ENCODE data around the gene PIEZO1.

PIEZO1 gene

GRCh38 chr16:88764913-88765349, 20.1 kb downstream of the PIEZO1 start:
- DNase-seq: no peak

DNA sequence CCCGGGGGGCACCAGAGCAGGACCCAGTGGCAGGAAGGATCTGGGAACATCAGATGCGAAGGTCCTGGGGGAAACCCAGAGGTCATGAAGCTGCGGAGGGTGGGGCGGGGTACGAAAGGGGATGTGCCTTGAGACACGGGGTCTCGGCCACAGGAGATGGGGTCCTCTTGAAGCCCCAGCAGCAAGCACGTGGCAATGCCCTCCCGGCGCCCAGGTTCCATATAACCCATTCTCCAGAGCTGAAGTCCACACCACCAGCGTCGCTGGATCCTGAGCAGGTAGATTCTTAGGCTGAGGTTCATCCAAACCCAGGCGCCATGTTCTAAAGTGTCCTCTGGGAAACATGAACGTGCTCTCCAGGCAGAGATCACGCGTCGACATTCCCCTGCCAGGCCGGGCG, 20.9 kb downstream of the PIEZO1 start:
- DNase-seq: no peak

- no peak for DNase-seq
These were observed 21.4 kb downstream of the PIEZO1 start for GRCh38 chr16:88763502-88764053.

- no peak for DNase-seq
These were observed 22.1 kb downstream of the PIEZO1 start for GRCh38 chr16:88762941-88763340.

DNA sequence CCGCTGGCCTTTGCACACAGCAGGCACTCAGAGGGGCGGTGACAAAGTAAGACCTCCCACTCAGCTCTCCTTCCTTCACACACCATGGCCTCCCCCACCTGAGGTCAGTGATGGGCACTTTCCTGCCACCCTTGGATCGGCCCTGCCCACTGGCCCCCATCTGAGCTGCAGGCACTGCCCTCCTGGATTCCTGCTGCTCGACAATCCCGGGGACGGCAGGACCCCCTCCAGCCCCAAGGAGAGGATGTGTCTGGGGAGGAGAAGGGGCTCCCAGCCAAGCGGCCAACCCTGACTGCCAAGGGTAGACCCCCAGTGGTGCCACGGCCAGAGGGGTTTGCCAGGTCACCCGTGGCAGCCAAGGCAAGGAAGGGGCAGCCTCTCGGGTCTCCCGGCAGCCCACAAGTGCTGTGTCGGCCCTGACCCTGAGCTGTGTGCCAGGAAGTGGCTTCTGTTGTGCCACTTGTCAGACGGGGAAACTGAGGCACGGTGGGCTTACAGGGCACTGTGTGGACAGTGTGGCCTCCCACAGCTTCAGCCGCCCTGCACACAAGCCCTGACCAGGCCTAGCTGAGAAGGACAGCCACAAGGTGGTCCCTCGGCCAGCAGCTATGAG, 22.7 kb downstream of the PIEZO1 start:
- DNase-seq: no peak

GRCh38 chr16:88761830-88762229, 23.2 kb downstream of the PIEZO1 start:
- DNase-seq: no peak

GRCh38 chr16:88761143-88761534, 23.9 kb downstream of the PIEZO1 start:
- DNase-seq: no peak

- DNase-seq: no peak
These were observed 24.4 kb downstream of the PIEZO1 start for GRCh38 chr16:88760424-88761142.

GRCh38 chr16:88759976-88760350, 25.1 kb downstream of the PIEZO1 start:
- no peak for DNase-seq

DNA sequence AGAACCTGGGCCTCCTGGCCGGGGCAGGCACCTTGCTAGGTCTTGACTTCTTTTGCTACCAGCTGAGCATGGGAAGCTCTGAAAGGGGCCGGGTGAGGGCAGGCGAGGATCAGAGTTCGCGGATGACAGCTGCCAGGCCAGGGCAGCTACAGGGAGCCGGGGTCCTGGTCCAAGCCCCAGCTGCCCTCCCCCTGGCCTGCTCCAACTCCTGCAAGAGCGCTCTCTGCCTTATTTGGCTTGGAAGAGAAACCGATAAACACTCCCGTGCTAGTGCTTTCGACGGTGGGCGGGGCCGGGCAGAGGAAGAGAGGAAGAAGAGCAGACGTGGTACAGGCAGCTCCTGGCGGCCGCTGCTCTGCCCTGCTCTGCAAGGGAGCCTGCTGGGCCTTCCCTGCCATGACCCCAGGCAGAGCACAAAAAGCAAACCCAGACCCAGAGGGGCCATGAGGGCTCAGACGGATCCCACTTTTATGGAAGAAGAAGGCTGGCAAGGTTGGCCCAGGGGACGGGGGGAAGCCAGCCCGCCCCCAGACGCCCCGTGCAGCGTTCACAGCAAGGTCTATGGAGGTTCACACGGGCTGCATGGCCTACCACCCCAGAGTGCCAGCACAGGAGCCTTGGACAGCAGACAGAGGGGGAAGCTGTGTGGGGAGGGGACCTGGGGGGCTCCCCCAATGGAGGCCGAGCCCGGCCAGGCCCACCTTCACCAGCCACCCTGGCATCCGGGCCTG, 25.6 kb downstream of the PIEZO1 start:
- DNase-seq: no peak

DNA sequence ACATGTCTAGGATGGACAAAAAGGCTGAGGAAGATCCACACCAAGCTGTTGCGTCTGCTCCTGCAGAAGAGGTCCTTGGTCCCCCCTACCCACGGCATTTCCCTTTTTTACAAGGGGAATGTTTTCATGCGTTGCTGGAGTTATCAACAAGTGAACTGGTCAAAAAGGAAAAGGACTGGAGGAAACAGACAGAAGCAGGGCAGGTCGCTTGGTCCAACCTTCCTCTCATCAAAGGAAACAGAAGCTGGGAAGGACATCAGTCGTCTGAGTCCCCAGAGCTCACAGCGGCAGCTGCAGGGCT, 26.1 kb downstream of the PIEZO1 start:
- DNase-seq: no peak

- DNase-seq: no peak
These were observed 26.6 kb downstream of the PIEZO1 start for GRCh38 chr16:88758227-88758943.

- no peak for DNase-seq
These were observed 29.1 kb downstream of the PIEZO1 start for GRCh38 chr16:88755745-88756443.

GRCh38 chr16:88754912-88755744, 29.9 kb downstream of the PIEZO1 start:
- no peak for DNase-seq

GRCh38 chr16:88754109-88754911, 30.7 kb downstream of the PIEZO1 start:
- no peak for DNase-seq

DNA sequence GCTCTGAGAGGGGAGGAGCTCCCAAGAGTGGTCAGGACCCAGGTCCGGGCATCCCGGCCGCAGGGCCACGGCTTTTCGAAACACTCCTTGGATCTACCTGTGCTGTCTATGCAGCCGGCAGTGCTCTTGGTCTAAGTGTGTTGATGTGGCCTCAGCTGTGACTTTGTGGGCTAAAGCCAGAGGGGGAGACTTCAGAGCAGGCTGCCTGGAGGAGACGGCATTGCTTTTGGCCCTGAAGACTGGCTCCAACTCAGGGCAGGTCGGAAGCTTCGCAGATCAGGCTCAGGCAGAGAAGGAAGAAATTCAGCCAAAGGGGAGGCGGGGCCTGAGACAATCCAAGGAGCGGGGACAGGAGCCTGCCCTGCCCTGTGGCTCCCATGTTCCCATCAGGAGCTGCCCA, 31.4 kb downstream of the PIEZO1 start:
- no peak for DNase-seq

- DNase-seq: no peak
These were observed 31.8 kb downstream of the PIEZO1 start for GRCh38 chr16:88753191-88753590.

DNA sequence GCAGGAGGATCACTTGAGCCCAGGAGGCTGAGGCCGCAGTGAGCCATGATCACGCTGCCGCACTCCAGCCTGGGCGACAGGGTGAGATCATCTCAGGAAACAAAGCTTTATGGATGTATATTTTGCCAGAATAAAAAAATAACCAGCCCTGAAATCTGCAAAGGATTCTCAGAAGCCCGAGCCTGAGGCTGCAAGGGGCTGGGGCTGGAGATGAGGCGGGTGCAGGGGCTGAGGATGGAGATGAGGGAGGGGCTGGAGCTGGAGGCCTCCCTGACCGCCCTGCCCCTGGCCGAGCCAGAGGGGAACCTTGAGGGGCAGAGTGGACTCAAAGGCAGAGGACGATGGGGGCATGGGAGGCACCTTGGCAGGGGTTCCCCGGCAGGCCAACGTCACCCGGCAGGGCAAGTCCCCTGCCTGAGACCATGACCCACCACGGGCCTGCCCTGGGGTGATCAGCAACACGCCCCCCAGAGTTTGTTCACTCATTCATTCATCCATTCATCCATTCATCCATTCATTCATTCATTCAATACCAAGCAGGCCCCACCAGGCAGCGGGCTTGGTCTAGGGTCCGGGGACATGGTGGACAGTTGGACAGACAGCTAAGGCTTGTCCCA, 32.5 kb downstream of the PIEZO1 start:
- DNase-seq: no peak

- no peak for DNase-seq
These were observed 34.2 kb downstream of the PIEZO1 start for GRCh38 chr16:88750854-88751253.

- no peak for DNase-seq
These were observed 35.7 kb downstream of the PIEZO1 start for GRCh38 chr16:88749358-88749757.

All from GOT3 (cell line).